ENCODE data around the gene SEPHS2.

The SEPHS2 gene

GRCh38 chr16:30458561-30459394, 13.1 kb upstream of the SEPHS2 start:
- Histone ChIP-seq H3K4me3 (ENCODE audit: low read depth in 1 of 2, low read length in 2 of 2) (peak overlapping the region in 1 of 2 experiments; percentile 24; a peak in 1 of 4 replicates), H3K27ac (ENCODE audit: low read length) (peak overlapping the region; percentile 92), H3K4me2 (ENCODE audit: insufficient read depth, low read length) (peak overlapping the region; percentile 55), H3K4me1 (ENCODE audit: insufficient read depth, low read length) (peaks cover 19% of the 10 kb centered on the region), H2AFZ (ENCODE audit: low read depth, low read length) (peak overlapping the region; percentile 84), H3K79me2 (ENCODE audit: insufficient read depth, low read length) (no peaks in the 10 kb centered on the region), H4K20me1 (ENCODE audit: insufficient read depth, low read length) (no peaks in the 10 kb centered on the region), H3K36me3 (ENCODE audit: insufficient read depth, low read length) (no peaks in the 10 kb centered on the region), H3K9ac (ENCODE audit: low read depth, low read length) (peak overlapping the region; percentile 55), H3K27me3 (ENCODE audit: insufficient read depth, low read length, poor library complexity) (no peaks in the 10 kb centered on the region), H3K9me3 (ENCODE audit: insufficient read depth, low read length, severe bottlenecking) (no peaks in the 10 kb centered on the region)
- peak; percentile 91 for DNase-seq
- ATAC-seq (ENCODE audit: insufficient read depth, low read depth), result peak; percentile 98
- TF ChIP-seq, protein P1, sequence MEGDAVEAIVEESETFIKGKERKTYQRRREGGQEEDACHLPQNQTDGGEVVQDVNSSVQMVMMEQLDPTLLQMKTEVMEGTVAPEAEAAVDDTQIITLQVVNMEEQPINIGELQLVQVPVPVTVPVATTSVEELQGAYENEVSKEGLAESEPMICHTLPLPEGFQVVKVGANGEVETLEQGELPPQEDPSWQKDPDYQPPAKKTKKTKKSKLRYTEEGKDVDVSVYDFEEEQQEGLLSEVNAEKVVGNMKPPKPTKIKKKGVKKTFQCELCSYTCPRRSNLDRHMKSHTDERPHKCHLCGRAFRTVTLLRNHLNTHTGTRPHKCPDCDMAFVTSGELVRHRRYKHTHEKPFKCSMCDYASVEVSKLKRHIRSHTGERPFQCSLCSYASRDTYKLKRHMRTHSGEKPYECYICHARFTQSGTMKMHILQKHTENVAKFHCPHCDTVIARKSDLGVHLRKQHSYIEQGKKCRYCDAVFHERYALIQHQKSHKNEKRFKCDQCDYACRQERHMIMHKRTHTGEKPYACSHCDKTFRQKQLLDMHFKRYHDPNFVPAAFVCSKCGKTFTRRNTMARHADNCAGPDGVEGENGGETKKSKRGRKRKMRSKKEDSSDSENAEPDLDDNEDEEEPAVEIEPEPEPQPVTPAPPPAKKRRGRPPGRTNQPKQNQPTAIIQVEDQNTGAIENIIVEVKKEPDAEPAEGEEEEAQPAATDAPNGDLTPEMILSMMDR (IDR thresholded peaks at IDR 0.05; ENCODE audit: borderline replicate concordance, extremely low read depth, low read length, poor library complexity, severe bottlenecking), result no peak
- TF ChIP-seq EZH2 (IDR thresholded peaks at IDR 0.05; ENCODE audit: borderline replicate concordance, low read depth, low read length, severe bottlenecking), result no peak

- Histone ChIP-seq H3K27me3 (ENCODE audit: insufficient read depth, low read length, poor library complexity) (no peaks in the 10 kb centered on the region), H3K9ac (ENCODE audit: low read depth, low read length) (peak overlapping the region; percentile 55; the same call in 1 of the 2 replicates), H4K20me1 (ENCODE audit: insufficient read depth, low read length) (no peaks in the 10 kb centered on the region), H3K27ac (ENCODE audit: low read length) (peak overlapping the region; percentile 92), H3K4me2 (ENCODE audit: insufficient read depth, low read length) (peak overlapping the region; percentile 55; the same call in 1 of the 2 replicates), H3K4me3 (ENCODE audit: low read depth in 1 of 2, low read length in 2 of 2) (no peak overlapping the region), H2AFZ (ENCODE audit: low read depth, low read length) (no peak overlapping the region), H3K4me1 (ENCODE audit: insufficient read depth, low read length) (peaks cover 19% of the 10 kb centered on the region), H3K9me3 (ENCODE audit: insufficient read depth, low read length, severe bottlenecking) (no peaks in the 10 kb centered on the region), H3K79me2 (ENCODE audit: insufficient read depth, low read length) (no peaks in the 10 kb centered on the region), H3K36me3 (ENCODE audit: insufficient read depth, low read length) (no peaks in the 10 kb centered on the region)
- TF ChIP-seq EZH2 (IDR thresholded peaks at IDR 0.05; ENCODE audit: borderline replicate concordance, low read depth, low read length, severe bottlenecking), result no peak
- DNase-seq (no peak), ATAC-seq (ENCODE audit: insufficient read depth, low read depth) (no peak)
Observed at GRCh38 chr16:30457743-30458560, 12.3 kb upstream of the SEPHS2 start.

GRCh38 chr16:30457256-30457655, 11.6 kb upstream of the SEPHS2 start:
- ATAC-seq (ENCODE audit: insufficient read depth, low read depth) (no peak), DNase-seq (no peak)
- Histone ChIP-seq H3K9me3 (ENCODE audit: insufficient read depth, low read length, severe bottlenecking) (no peaks in the 10 kb centered on the region), H3K4me3 (ENCODE audit: low read depth in 1 of 2, low read length in 2 of 2) (no peak overlapping the region), H3K79me2 (ENCODE audit: insufficient read depth, low read length) (no peaks in the 10 kb centered on the region), H2AFZ (ENCODE audit: low read depth, low read length) (no peak overlapping the region), H3K9ac (ENCODE audit: low read depth, low read length) (no peak overlapping the region), H3K4me1 (ENCODE audit: insufficient read depth, low read length) (peaks cover 19% of the 10 kb centered on the region), H3K4me2 (ENCODE audit: insufficient read depth, low read length) (no peak overlapping the region), H4K20me1 (ENCODE audit: insufficient read depth, low read length) (no peaks in the 10 kb centered on the region), H3K27me3 (ENCODE audit: insufficient read depth, low read length, poor library complexity) (no peaks in the 10 kb centered on the region), H3K36me3 (ENCODE audit: insufficient read depth, low read length) (no peaks in the 10 kb centered on the region), H3K27ac (ENCODE audit: low read length) (peak overlapping the region; percentile 42; the same call in 1 of the 2 replicates)
- TF ChIP-seq, protein P1 (IDR thresholded peaks at IDR 0.05; ENCODE audit: borderline replicate concordance, extremely low read depth, low read length, poor library complexity, severe bottlenecking), result no peak
- no peak for TF ChIP-seq EZH2 (IDR thresholded peaks at IDR 0.05; ENCODE audit: borderline replicate concordance, low read depth, low read length, severe bottlenecking)
